Bronchial epithelial cell (primary cell): ENCODE results near the gene SCAMP1. TPM values are rescaled to one million over a fixed set of nuclear protein-coding genes. Genes with fewer than 3 reads are reported as not detected.

ENCODE experiments used
- DNase-seq: peaks from one replicate; pipeline ENCODE4 v3.0.0-alpha.2; 2010; ENCODE audit warnings: low read depth
- FAIRE-seq: peaks from 2 replicates; lab custom pipeline; 2011; peaks lifted over from hg19 to GRCh38; lab: Jason Lieb, UNC
- H3K27me3 ChIP-seq: 2 replicates; pipeline ENCODE4 v1.5.1; 2011; ENCODE audit warnings: low read length; ENCODE audit not compliant: control insufficient read depth, insufficient read depth
- H3K36me3 ChIP-seq: 2 replicates; pipeline ENCODE4 v1.5.1; 2011; ENCODE audit warnings: low read length; ENCODE audit not compliant: control insufficient read depth, insufficient read depth
- H3K4me3 ChIP-seq: 2 replicates; pipeline ENCODE4 v1.5.1; 2011; ENCODE audit warnings: mild to moderate bottlenecking, low read depth, low read length, control low read depth
- total RNA-seq: library from RNA; depleted of rRNA; stranded (reverse); fragments of >200 nt; gene quantifications from 2 replicates; pipeline ENCODE4 v1.2.1, GENCODE V29; 2014
- TF ChIP-seq, protein P1 (sequence below): IDR thresholded peaks from 2 replicates; pipeline ENCODE4 v1.5.1; 2011; ENCODE audit warnings: mild to moderate bottlenecking, moderate library complexity, low read length, control low read depth, inconsistent platforms; ENCODE audit not compliant: insufficient read depth, severe bottlenecking

SCAMP1 gene
- total RNA-seq, 1 donor from 2014 or later = 58.7 TPM

DNA sequence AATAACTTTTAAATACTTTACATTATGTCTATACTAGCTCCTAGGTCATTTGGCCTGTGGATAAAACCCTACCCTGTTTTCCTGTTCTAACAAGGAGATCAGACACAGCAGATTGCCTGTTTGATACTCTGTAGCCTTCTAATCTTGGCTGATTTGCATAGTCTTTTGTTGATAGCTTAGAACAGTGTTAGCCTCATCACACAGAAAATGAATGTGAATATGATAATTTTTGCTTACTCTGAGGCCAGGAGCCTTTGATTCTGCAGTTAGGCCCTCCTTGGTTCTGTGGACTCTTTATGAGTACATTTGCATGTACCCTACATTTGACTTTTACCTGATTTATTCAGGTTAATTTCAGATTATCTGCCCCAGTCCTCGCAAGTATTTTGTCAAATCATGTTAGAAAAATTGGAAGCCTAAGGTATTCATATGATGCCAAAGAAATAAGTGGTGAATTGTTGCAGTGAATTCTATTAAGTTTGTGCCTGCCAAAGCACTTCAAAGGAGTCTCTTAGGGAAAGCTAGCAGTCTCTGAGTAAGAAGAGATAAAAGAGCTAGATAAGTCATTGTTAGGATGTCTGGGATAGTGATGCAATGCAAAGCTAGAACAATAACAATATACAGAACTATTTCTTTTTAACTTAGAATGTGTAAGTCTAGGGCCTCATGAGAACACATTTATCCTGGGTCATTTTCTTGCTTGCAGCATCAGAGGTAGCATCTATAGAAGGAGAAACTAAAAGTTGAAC is 56.4 kb downstream of the SCAMP1 start:
- TF ChIP-seq, protein P1, sequence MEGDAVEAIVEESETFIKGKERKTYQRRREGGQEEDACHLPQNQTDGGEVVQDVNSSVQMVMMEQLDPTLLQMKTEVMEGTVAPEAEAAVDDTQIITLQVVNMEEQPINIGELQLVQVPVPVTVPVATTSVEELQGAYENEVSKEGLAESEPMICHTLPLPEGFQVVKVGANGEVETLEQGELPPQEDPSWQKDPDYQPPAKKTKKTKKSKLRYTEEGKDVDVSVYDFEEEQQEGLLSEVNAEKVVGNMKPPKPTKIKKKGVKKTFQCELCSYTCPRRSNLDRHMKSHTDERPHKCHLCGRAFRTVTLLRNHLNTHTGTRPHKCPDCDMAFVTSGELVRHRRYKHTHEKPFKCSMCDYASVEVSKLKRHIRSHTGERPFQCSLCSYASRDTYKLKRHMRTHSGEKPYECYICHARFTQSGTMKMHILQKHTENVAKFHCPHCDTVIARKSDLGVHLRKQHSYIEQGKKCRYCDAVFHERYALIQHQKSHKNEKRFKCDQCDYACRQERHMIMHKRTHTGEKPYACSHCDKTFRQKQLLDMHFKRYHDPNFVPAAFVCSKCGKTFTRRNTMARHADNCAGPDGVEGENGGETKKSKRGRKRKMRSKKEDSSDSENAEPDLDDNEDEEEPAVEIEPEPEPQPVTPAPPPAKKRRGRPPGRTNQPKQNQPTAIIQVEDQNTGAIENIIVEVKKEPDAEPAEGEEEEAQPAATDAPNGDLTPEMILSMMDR = no peak
- H3K27me3 ChIP-seq = no peaks in the 10 kb centered on the region
- H3K4me3 ChIP-seq = no peak overlapping the region
- FAIRE-seq (no peak), DNase-seq (no peak)
- peaks cover 2% of the 10 kb centered on the region for H3K36me3 ChIP-seq

DNA sequence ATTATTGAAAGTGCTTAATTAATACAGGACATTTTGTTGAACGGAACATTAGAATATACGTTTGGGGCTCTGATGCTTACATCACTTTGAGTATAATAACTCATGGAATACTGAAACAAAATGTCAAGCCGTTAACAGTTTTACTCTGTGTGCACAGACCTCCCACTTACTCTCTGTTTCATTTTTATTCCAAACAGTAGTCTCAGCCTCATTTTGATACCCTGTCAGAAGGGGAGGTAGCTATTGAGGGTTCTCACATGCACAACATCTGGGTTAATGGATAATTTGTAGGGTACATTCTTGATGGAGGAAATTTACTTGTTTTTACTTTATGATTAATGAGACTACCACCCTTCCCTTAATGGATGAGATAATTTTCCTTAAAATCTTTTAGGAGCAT is 59.0 kb downstream of the SCAMP1 start:
- no peaks in the 10 kb centered on the region for H3K27me3 ChIP-seq
- H3K4me3 ChIP-seq = no peak overlapping the region
- peaks cover 2% of the 10 kb centered on the region for H3K36me3 ChIP-seq
- FAIRE-seq = no peak
- DNase-seq = no peak
- TF ChIP-seq, protein P1 = no peak

DNA sequence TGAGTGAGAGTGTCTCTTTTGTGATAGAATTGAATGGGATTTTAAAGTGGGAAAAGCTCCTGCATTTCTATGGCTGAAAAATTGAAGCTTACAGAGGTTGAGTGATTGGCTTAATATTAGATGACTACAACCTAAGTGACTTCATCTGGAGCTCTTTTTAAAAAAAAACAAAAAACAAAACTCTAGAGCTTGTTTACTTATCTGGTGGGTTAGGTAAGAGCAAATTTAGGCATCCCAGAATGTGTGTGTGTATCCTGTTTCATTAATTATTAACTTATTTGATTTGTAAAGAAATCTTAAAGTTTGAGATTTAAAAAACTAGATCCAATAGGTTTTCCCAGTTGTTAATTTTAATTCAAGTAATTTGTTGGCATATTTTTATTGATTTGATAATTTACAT is 60.1 kb downstream of the SCAMP1 start:
- H3K36me3 ChIP-seq = peaks cover 2% of the 10 kb centered on the region
- DNase-seq (no peak), FAIRE-seq (no peak)
- no peaks in the 10 kb centered on the region for H3K27me3 ChIP-seq
- TF ChIP-seq, protein P1 = no peak
- no peak overlapping the region for H3K4me3 ChIP-seq

DNA sequence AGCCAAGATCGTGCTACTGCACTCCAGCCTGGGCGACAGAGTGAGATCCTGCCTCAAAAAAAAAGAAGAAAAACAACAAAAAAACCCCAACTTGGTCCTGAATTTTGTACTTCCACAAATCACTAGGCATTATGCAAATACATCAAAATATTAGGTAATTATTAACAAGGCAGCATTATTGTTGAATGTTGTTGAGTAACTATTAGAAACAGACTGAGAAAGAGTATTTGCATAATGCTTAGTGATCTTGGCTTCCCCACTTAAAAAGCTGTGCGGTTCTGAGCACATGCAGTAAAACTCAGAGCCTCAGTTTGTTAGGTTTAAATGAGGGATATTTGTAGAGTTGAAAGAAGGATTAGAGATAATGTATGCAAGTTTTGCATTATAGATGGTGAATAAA is 64.2 kb downstream of the SCAMP1 start:
- no peak for DNase-seq
- Histone ChIP-seq H3K4me3 (no peak overlapping the region), H3K27me3 (no peaks in the 10 kb centered on the region), H3K36me3 (peaks cover 2% of the 10 kb centered on the region)
- FAIRE-seq = no peak
- TF ChIP-seq, protein P1 = no peak

DNA sequence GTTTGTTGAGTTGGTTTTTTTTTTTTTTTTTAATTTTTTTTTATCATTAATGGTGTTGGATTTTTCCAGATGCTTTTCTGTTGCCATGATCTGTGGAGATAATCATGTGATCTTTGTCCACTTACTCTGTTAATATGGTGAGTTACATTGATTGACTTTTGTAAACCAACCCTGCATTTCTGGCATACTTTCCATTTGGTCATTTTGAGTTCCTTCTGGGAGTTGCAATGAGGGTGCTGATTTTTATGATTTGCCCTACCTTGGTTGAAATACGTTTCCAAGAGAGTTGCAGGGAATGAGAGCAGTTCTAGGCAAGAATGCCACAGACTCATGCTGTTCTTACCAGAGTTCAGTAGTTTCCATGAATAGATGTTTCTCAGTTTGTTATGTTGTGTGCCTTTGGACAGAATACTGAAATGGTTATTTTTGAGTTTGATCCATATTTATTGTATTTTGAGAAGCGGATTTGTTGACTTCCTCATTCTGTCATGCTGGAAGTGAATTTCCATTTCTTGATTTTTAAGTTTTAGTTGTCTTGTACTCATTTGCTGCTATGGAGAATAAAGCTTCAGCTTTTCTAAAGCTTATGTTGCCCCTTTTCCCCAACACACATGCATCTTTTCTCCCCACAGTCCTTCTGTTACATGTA is 69.0 kb downstream of the SCAMP1 start:
- no peak for FAIRE-seq
- TF ChIP-seq, protein P1 = no peak
- DNase-seq = no peak
- Histone ChIP-seq H3K4me3 (no peak overlapping the region), H3K27me3 (no peaks in the 10 kb centered on the region), H3K36me3 (no peaks in the 10 kb centered on the region)

DNA sequence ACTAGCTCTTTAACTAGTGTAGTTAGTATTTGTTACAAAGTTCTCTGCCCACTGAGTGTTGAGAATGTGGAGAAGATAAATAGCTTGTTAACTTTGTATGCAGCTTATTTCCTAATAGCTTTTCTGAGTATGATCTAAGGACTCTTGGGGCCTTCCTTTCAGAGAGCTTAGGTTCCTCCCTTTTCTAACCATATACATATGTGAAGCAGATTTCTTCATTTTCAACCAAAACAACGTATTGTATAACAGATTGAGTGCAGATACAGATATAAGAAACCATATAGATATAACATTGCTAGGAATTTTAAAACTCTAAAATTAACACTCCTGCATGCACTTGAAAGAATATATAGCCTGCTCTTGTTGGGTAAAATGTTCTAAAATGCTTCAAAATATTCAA is 70.4 kb downstream of the SCAMP1 start:
- FAIRE-seq (no peak), DNase-seq (no peak)
- TF ChIP-seq, protein P1 = no peak
- no peaks in the 10 kb centered on the region for H3K27me3 ChIP-seq
- no peaks in the 10 kb centered on the region for H3K36me3 ChIP-seq
- H3K4me3 ChIP-seq = no peak overlapping the region
